HepG2 (cell line): Measurements from ENCODE around the gene FAM114A1. TPM values are rescaled to one million over a fixed set of nuclear protein-coding genes. Genes with fewer than 3 reads are reported as not detected.

ENCODE experiments used
- ATAC-seq: fragments of 200-7000 bp; cut with Tn5 transposase; 3 replicates; pipeline ENCODE4 v1.9.1; 2020; ENCODE audit warnings: mild to moderate bottlenecking, moderate library complexity
- BruUV-seq: library from RNA; stranded (reverse); fragments of 400-500 nt; replicated peaks from 2 replicates; lab custom pipeline; 2021; lab: Mats Ljungman, UMichigan
- CTCF ChIA-PET: fragments of 300-600 bp; formaldehyde crosslinking; extraction: SDS; loops from one replicate; lab custom pipeline; 2021; ENCODE audit warnings: low total read pairs, inconsistent platforms, low intra/inter-chr PET ratio; lab: Yijun Ruan, JAX
- POLR2A ChIA-PET: fragments of 350-600 bp; sonication (Branson Sonifier 250); formaldehyde crosslinking; loops from one replicate; lab custom pipeline; 2020; ENCODE audit warnings: antibody characterized with exemption, inconsistent platforms; lab: Yijun Ruan, JAX
- DNase-seq: peaks from one replicate; pipeline ENCODE4 v3.0.0-alpha.2; 2015; ENCODE audit warnings: low spot score
- FAIRE-seq: peaks from 3 replicates; lab custom pipeline; 2011; peaks lifted over from hg19 to GRCh38; lab: Jason Lieb, UNC
- H2AFZ ChIP-seq: one replicate; pipeline ENCODE4 v1.6.1; 2011; ENCODE audit warnings: low read length, inconsistent platforms
- H3K27ac ChIP-seq: fragments of 300-600 bp; 3 replicates; pipeline ENCODE4 v1.8.0; 2011; ENCODE audit warnings: mixed run types, mild to moderate bottlenecking, mixed read lengths, low read length, inconsistent platforms; ENCODE audit not compliant: insufficient read depth; ENCODE audit errors: extremely low read length
- H3K27me3 ChIP-seq, 2 experiments: fragments of 200-600 bp in 1 of 2; 2 replicates in 1 of 2; 3 replicates in 1 of 2; pipeline versions ENCODE4 v1.6.0 to v1.8.0; 2011; ENCODE audit warnings: low read length in 2 of 2, mild to moderate bottlenecking in 2 of 2, moderate library complexity in 2 of 2, inconsistent platforms in 1 of 2; ENCODE audit not compliant: insufficient read depth in 2 of 2, control insufficient read depth in 1 of 2
- H3K36me3 ChIP-seq, 2 experiments: fragments of 200-600 bp in 1 of 2; replicated peaks in 1 of 2; 2 replicates in 1 of 2; 3 replicates in 1 of 2; pipeline versions ENCODE4 v1.5.1 to v1.8.0; 2011; ENCODE audit warnings: low read length in 2 of 2, inconsistent platforms in 1 of 2; ENCODE audit not compliant: insufficient read depth in 2 of 2, control insufficient read depth in 1 of 2
- H3K4me1 ChIP-seq: 2 replicates; pipeline ENCODE4 v1.5.1; 2012; ENCODE audit warnings: low read length, inconsistent platforms; ENCODE audit not compliant: insufficient read depth
- H3K4me2 ChIP-seq: 2 replicates; pipeline ENCODE4 v1.6.0; 2011; ENCODE audit warnings: low read depth, low read length, inconsistent platforms
- H3K4me3 ChIP-seq, 3 experiments: fragments of 200-600 bp in 1 of 3; sonication (generic), shearing (Covaris generic) in 1 of 3; replicated peaks in 1 of 3; 2 replicates each; pipeline ENCODE4 v1.5.1; 2011 to 2016; ENCODE audit warnings: low read length in 3 of 3, inconsistent platforms in 2 of 3, low read depth in 2 of 3, mild to moderate bottlenecking in 2 of 3, control low read depth in 1 of 3, mixed read lengths in 1 of 3; ENCODE audit not compliant: insufficient read depth in 1 of 3
- H3K79me2 ChIP-seq: one replicate; pipeline ENCODE4 v1.6.1; 2011; ENCODE audit warnings: low read length, inconsistent platforms; ENCODE audit not compliant: insufficient read depth
- H3K9ac ChIP-seq: 2 replicates; pipeline ENCODE4 v1.6.0; 2011; ENCODE audit warnings: mild to moderate bottlenecking, low read depth, low read length, inconsistent platforms; ENCODE audit not compliant: insufficient read depth
- H3K9me3 ChIP-seq: 2 replicates; pipeline ENCODE4 v1.5.1; 2012; ENCODE audit warnings: mild to moderate bottlenecking, low read length
- H4K20me1 ChIP-seq: 2 replicates; pipeline ENCODE4 v1.6.0; 2011; ENCODE audit warnings: inconsistent platforms, mild to moderate bottlenecking, low read length, moderate library complexity; ENCODE audit not compliant: insufficient read depth
- DNMT3B ChIP-seq: conservative IDR thresholded peaks from 2 replicates; pipeline ENCODE4 v1.6.1; 2016; ENCODE audit warnings: missing biosample characterization, control low read depth
- MXD3 ChIP-seq: IDR thresholded peaks from 2 replicates; pipeline ENCODE4 v1.6.1; 2016; ENCODE audit warnings: mild to moderate bottlenecking, missing biosample characterization, missing genetic modification reagents
- RBM22 ChIP-seq: fragments of 200-400 bp; formaldehyde crosslinking; optimal IDR thresholded peaks from 2 replicates; pipeline ENCODE3; 2017; ENCODE audit warnings: mild to moderate bottlenecking, low read length, moderate library complexity
- SRSF4 ChIP-seq: fragments of 200-400 bp; formaldehyde crosslinking; IDR thresholded peaks from one replicate; pipeline ENCODE4 v1.6.1; 2018; ENCODE audit warnings: mild to moderate bottlenecking, low read depth, low read length, moderate library complexity; ENCODE audit not compliant: poor library complexity, severe bottlenecking
- U2AF1 ChIP-seq: fragments of 200-400 bp; formaldehyde crosslinking; optimal IDR thresholded peaks from 2 replicates; pipeline ENCODE3; 2017; ENCODE audit warnings: mild to moderate bottlenecking, low read depth, low read length
- ZSCAN25 ChIP-seq: sonication (generic); formaldehyde crosslinking; IDR thresholded peaks from 2 replicates; pipeline ENCODE4 v1.8.0; 2022; ENCODE audit warnings: mild to moderate bottlenecking, missing genetic modification reagents
- ZSCAN29 ChIP-seq: sonication (generic); formaldehyde crosslinking; conservative IDR thresholded peaks from 2 replicates; pipeline ENCODE4 v1.4.0; 2020; ENCODE audit warnings: mild to moderate bottlenecking, missing genetic modification reagents
- WGBS: methylation state at CpG from one replicate; pipeline ENCODE4 v1.1.6; 2017; ENCODE audit warnings: low lambda C conversion rate; 5-methylcytosine and 5-hydroxymethylcytosine counted together
- in situ Hi-C: cut with HindIII; loops from 2 replicates; pipeline ENCODE4 v1.10.0; 2017; ENCODE audit warnings: low pct_unique_long_range_greater_than_20kb; ENCODE audit not compliant: extremely low pct_ligation_motif_present
- intact Hi-C: fragments of 100-400 bp; cut with micrococcal nuclease; formaldehyde crosslinking; loops from one replicate; pipeline ENCODE4 v1.10.0; 2022; ENCODE audit not compliant: unreplicated experiment
- polyA plus RNA-seq, 8 experiments: library from polyadenylated mRNA; depleted of rRNA in 3 of 8; stranded (reverse) in 7 of 8; unstranded in 1 of 8; fragments of >200 nt; fragmentation: Illumina TruSeq in 4 of 8; extraction: Trizol in 4 of 8; gene quantifications; 2 replicates each; pipeline versions ENCODE4 v1.2.1 to v1.2.3, GENCODE V29; 2011 to 2016; ENCODE audit warnings: low read depth in 4 of 8, missing spikeins in 1 of 8, mixed read lengths in 1 of 8; ENCODE audit not compliant: insufficient read depth in 1 of 8
- total RNA-seq, 5 experiments: library from RNA; depleted of rRNA; stranded (reverse); fragments of >200 nt; fragmentation: Illumina TruSeq; extraction: Trizol; gene quantifications; 2 replicates each; pipeline ENCODE4 v1.2.3, GENCODE V29; 2016; ENCODE audit warnings: low read depth in 1 of 5
- TF ChIP-seq, protein P1 (sequence below): fragments of 450-650 bp; IDR thresholded peaks from 2 replicates; pipeline ENCODE4 v1.6.1; 2017

Gene FAM114A1
- total and polyA plus RNA-seq, 2 of the 13 experiments (the other 11 are each of a cell fraction or from before 2014, with no cell fraction given) = 61.0 to 76.9 TPM

GRCh38 chr4:38944440-38944839 is 76.8 kb downstream of the FAM114A1 start (continued):
- no peak for TF ChIP-seq SRSF4
- TF ChIP-seq ZSCAN29 (CRISPR knock-in tag) = no peak
- TF ChIP-seq, protein P1, sequence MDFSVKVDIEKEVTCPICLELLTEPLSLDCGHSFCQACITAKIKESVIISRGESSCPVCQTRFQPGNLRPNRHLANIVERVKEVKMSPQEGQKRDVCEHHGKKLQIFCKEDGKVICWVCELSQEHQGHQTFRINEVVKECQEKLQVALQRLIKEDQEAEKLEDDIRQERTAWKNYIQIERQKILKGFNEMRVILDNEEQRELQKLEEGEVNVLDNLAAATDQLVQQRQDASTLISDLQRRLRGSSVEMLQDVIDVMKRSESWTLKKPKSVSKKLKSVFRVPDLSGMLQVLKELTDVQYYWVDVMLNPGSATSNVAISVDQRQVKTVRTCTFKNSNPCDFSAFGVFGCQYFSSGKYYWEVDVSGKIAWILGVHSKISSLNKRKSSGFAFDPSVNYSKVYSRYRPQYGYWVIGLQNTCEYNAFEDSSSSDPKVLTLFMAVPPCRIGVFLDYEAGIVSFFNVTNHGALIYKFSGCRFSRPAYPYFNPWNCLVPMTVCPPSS = no peak
- TF ChIP-seq U2AF1 = no peak
- TF ChIP-seq MXD3 (CRISPR knock-in tag) = no peak

DNA sequence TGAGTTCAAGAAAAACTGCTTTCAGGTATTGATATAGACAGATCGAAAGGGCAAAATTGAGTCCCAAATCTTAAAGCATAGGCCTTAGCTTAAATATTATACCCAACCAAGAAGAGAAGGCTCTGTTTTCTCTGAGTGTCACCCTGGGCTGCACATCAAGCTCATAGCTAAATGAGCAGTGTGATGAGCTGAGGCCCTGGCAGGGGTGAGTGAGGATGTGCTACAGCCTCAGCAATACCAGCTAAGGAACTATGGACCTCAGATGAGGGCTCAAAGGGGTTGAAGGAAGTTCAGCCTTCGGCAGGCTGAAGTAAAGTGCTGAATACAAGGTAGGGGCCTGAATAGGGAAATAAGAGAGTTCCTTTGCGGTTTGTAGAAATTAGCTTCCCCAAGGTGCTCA is 79.3 kb downstream of the FAM114A1 start:
- no peak overlapping the region for H3K4me3 ChIP-seq
- H3K4me1 ChIP-seq = peaks cover 16% of the 10 kb centered on the region
- H3K79me2 ChIP-seq = no peaks in the 10 kb centered on the region
- ChIA-PET CTCF (no interaction called here), POLR2A (no interaction called here)
- H3K9ac ChIP-seq = no peak overlapping the region
- no peak overlapping the region for H3K27ac ChIP-seq
- BruUV-seq = no TSS peak
- in situ Hi-C loops = no loop called here
- TF ChIP-seq DNMT3B (CRISPR knock-in tag) = no peak
- peak; percentile 71; the same call in 1 of the 2 replicates for TF ChIP-seq ZSCAN25 (CRISPR knock-in tag)
- peak; percentile 24 for TF ChIP-seq RBM22
- ATAC-seq (no peak; the same call in 2 of the 3 replicates), DNase-seq (no peak), FAIRE-seq (no peak)
- no peaks in the 10 kb centered on the region for H3K9me3 ChIP-seq
- intact Hi-C loops = no loop called here
- no peak overlapping the region for H3K4me2 ChIP-seq
- no peaks in the 10 kb centered on the region for H4K20me1 ChIP-seq
- 86% methylated on average over 3 of the region's 3 CpGs for WGBS
- H3K27me3 ChIP-seq = no peaks in the 10 kb centered on the region
- H2AFZ ChIP-seq = no peak overlapping the region
- peaks cover 5 to 27% of the 10 kb centered on the region in 2 experiments; a peak in 3 of 5 replicates for H3K36me3 ChIP-seq
